HepG2 (cell line): Measurements from ENCODE around the gene SYMPK. TPM values are rescaled to one million over a fixed set of nuclear protein-coding genes. Genes with fewer than 3 reads are reported as not detected.

Source experiments
- ARID5B ChIP-seq: IDR thresholded peaks from 2 replicates; pipeline ENCODE4 v1.4.0; 2020; ENCODE audit warnings: mild to moderate bottlenecking, missing genetic modification reagents
- ATF7 ChIP-seq, 2 experiments: fragments of 450-650 bp in 1 of 2; sonication (generic) in 1 of 2; formaldehyde crosslinking in 1 of 2; IDR thresholded peaks; 2 replicates each; pipeline versions ENCODE4 v1.4.0 to v1.6.1; 2016 to 2020; ENCODE audit warnings: antibody characterized with exemption in 1 of 2, mild to moderate bottlenecking in 1 of 2, missing genetic modification reagents in 1 of 2
- CREB1 ChIP-seq, 2 experiments: fragments of 450-650 bp in 1 of 2; IDR thresholded peaks; 2 replicates each; pipeline ENCODE4 v1.6.1; 2016 to 2017; ENCODE audit warnings: control low read depth in 1 of 2, mild to moderate bottlenecking in 1 of 2, missing compliant biosample characterization in 1 of 2, missing genetic modification characterization in 1 of 2
- FOXJ3 ChIP-seq: sonication (generic); formaldehyde crosslinking; IDR thresholded peaks from 2 replicates; pipeline ENCODE4 v1.4.0; 2020; ENCODE audit warnings: missing genetic modification reagents, mild to moderate bottlenecking, borderline replicate concordance
- FOXO4 ChIP-seq: sonication (generic); formaldehyde crosslinking; conservative IDR thresholded peaks from 2 replicates; pipeline ENCODE4 v1.8.1; 2023; ENCODE audit warnings: missing genetic modification reagents
- HNRNPK ChIP-seq: fragments of 200-400 bp; formaldehyde crosslinking; IDR thresholded peaks from 2 replicates; pipeline ENCODE4 v1.6.1; 2018; ENCODE audit warnings: low read length, low read depth, moderate library complexity, mild to moderate bottlenecking; ENCODE audit not compliant: poor library complexity, severe bottlenecking
- MXD4 ChIP-seq: IDR thresholded peaks from 2 replicates; pipeline ENCODE4 v1.6.1; 2016; ENCODE audit warnings: mild to moderate bottlenecking, missing biosample characterization, missing genetic modification reagents
- MZF1 ChIP-seq: sonication (generic); formaldehyde crosslinking; IDR thresholded peaks from 2 replicates; pipeline ENCODE4 v1.8.1; 2023; ENCODE audit warnings: mild to moderate bottlenecking, missing genetic modification reagents, borderline replicate concordance
- NCOA1 ChIP-seq: sonication (generic); formaldehyde crosslinking; IDR thresholded peaks from 2 replicates; pipeline ENCODE4 v1.9.0; 2021; ENCODE audit warnings: missing genetic modification reagents
- PRDM10 ChIP-seq: sonication (generic); formaldehyde crosslinking; IDR thresholded peaks from 2 replicates; pipeline ENCODE4 v1.4.0; 2020; ENCODE audit warnings: low read depth, missing genetic modification reagents
- SAFB2 ChIP-seq: sonication (generic); formaldehyde crosslinking; IDR thresholded peaks from 2 replicates; pipeline ENCODE4 v1.5.1; 2020; ENCODE audit warnings: missing genetic modification reagents, low read depth, mild to moderate bottlenecking, borderline replicate concordance
- SALL1 ChIP-seq: sonication (generic); formaldehyde crosslinking; IDR thresholded peaks from 2 replicates; pipeline ENCODE4 v1.8.0; 2022; ENCODE audit warnings: mild to moderate bottlenecking, missing genetic modification reagents
- SP5 ChIP-seq: IDR thresholded peaks from 2 replicates; pipeline ENCODE4 v1.6.1; 2016; ENCODE audit warnings: low read depth, borderline replicate concordance
- ZBTB14 ChIP-seq: sonication (generic); formaldehyde crosslinking; IDR thresholded peaks from 2 replicates; pipeline ENCODE4 v1.4.0; 2020; ENCODE audit warnings: missing genetic modification reagents
- ZNF441 ChIP-seq: sonication (generic); formaldehyde crosslinking; IDR thresholded peaks from 2 replicates; pipeline ENCODE4 v1.7.0; 2021; ENCODE audit warnings: missing genetic modification reagents, borderline replicate concordance
- ZNF446 ChIP-seq: sonication (generic); formaldehyde crosslinking; IDR thresholded peaks from 2 replicates; pipeline ENCODE4 v1.5.0; 2020; ENCODE audit warnings: mild to moderate bottlenecking, missing genetic modification reagents
- ZNF644 ChIP-seq: IDR thresholded peaks from 2 replicates; pipeline ENCODE4 v1.6.1; 2016; ENCODE audit warnings: low read depth
- ZNF772 ChIP-seq: sonication (generic); formaldehyde crosslinking; IDR thresholded peaks from 2 replicates; pipeline ENCODE4 v1.5.0; 2020; ENCODE audit warnings: mild to moderate bottlenecking, missing genetic modification reagents
- polyA plus RNA-seq, 8 experiments: library from polyadenylated mRNA; depleted of rRNA in 3 of 8; stranded (reverse) in 7 of 8; unstranded in 1 of 8; fragments of >200 nt; fragmentation: Illumina TruSeq in 4 of 8; extraction: Trizol in 4 of 8; gene quantifications; 2 replicates each; pipeline versions ENCODE4 v1.2.1 to v1.2.3, GENCODE V29; 2011 to 2016; ENCODE audit warnings: low read depth in 4 of 8, missing spikeins in 1 of 8, mixed read lengths in 1 of 8; ENCODE audit not compliant: insufficient read depth in 1 of 8
- total RNA-seq, 5 experiments: library from RNA; depleted of rRNA; stranded (reverse); fragments of >200 nt; fragmentation: Illumina TruSeq; extraction: Trizol; gene quantifications; 2 replicates each; pipeline ENCODE4 v1.2.3, GENCODE V29; 2016; ENCODE audit warnings: low read depth in 1 of 5

SYMPK gene
- total and polyA plus RNA-seq, 2 of the 13 experiments (the other 11 are each of a cell fraction or from before 2014, with no cell fraction given), result 21.9 to 55.7 TPM

GRCh38 chr19:45881082-45881908 lies 18.3 kb upstream of the SYMPK start (continued):
- TF ChIP-seq ATF7 (IDR thresholded peaks at IDR 0.05) (peak; percentile 99), ATF7 (CRISPR knock-in tag; IDR thresholded peaks at IDR 0.05) (no peak), ZNF644 (CRISPR knock-in tag) (no peak), NCOA1 (CRISPR knock-in tag) (no peak), SALL1 (CRISPR knock-in tag) (peak; percentile 9; the same call in 1 of the 2 replicates), HNRNPK (no peak), SP5 (CRISPR knock-in tag) (no peak), MZF1 (CRISPR knock-in tag) (no peak), FOXJ3 (CRISPR knock-in tag) (no peak), ZNF772 (CRISPR knock-in tag) (no peak), FOXO4 (0 out of 2 replicates have a peak, but pooled peaks have one; percentile 45), PRDM10 (peak; percentile 74), MXD4 (CRISPR knock-in tag) (no peak), ZNF441 (CRISPR knock-in tag) (0 out of 2 replicates have a peak, but pooled peaks have one; percentile 24), ARID5B (no peak), CREB1 (IDR thresholded peaks at IDR 0.05) (peak; percentile 83), CREB1 (CRISPR knock-in tag; IDR thresholded peaks at IDR 0.05) (no peak), SAFB2 (CRISPR knock-in tag) (no peak), ZBTB14 (CRISPR knock-in tag) (no peak), ZNF446 (CRISPR knock-in tag) (no peak)
